ENCODE measurements around the gene DSCAM.
"Not testable (repeated sequence)": the region's sequence is repeated elsewhere in the genome, so short reads cannot be mapped to it uniquely, and the experiment has no call there.

Gene DSCAM

DNA sequence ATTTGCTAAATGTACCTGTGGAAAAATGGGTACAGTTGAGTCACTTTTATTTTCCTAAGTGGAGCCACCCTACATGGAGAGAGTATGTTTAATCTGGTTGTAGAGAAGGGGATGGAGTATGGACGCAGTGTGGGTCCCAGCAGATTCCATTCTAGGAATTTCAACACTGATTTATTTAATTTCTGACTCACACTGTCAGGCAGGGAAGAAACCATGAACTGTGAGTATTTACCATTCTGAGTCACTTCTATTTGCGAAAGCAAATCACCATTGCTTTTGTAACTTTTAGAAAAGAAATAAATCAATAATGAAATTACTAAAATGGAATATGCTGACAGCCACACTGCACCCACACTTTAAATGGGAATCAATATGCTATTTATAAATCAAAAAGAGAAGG lies 339.0 kb downstream of the DSCAM start:
- DNase-seq = no peak

- no peak for DNase-seq
Measured at GRCh38 chr21:40505681-40506080, 341.3 kb downstream of the DSCAM start.

DNA sequence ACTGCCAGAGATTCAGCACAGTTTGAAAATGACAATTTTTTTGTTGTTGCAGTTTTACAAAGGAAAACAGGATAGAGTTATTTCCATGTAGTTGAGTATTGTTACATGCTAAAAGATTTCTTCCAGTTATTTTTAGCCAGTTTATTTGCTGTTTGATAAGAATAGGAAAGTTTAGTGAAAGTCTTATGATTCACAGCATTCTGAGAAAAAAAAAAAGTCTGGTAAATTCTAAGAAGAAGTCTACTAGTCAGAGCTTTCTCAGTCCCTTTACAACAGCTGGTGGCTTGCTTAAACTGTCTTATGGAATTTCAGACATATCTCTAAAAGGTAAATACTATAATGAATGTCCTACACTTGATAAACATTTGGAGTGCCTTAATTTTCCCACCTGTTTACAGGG lies 341.7 kb downstream of the DSCAM start:
- no peak for DNase-seq

- no peak for DNase-seq
Measured at GRCh38 chr21:40504825-40505224, 342.1 kb downstream of the DSCAM start.

GRCh38 chr21:40496116-40496515 lies 350.8 kb downstream of the DSCAM start:
- no peak for DNase-seq

GRCh38 chr21:40490408-40490807 lies 356.6 kb downstream of the DSCAM start:
- DNase-seq = no peak

DNA sequence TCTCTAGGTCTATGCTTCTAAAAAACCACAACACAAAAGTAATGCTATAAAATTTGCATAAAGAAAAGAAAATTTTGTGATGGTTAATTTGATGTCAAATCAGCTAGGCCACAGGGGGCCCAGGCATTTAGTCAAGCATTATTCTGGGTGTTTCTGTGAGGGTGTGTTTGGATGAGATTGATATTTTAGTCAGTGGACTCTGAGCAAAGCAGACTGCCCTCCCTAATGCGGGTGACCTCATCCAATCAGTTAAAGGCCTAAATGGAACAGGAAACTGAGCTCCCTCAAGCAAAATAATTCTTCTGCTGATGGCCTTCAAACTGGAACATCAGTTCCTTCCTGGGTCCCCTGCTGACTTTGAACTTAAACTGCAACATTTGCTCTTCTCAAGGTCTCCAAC lies 358.0 kb downstream of the DSCAM start:
- DNase-seq = no peak

DNA sequence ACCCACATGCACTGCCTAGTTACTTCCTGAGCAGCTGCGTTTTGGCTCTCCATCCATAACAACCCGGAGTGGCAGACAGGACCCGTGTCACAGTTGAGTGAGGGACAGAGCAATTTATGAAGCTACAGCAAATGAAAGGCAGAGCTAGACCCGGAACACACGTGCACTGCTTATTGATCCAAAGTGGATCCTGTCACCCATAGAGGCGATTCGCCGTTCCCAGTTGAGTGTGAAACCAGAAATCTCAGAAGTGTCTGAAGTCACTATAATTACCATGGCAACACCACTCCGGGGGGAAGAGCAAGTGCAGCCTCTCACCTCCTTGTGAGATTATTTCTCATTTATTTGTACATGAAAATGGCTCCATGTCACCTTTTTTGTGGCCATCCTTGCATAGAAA lies 365.2 kb downstream of the DSCAM start:
- no peak for DNase-seq

DNA sequence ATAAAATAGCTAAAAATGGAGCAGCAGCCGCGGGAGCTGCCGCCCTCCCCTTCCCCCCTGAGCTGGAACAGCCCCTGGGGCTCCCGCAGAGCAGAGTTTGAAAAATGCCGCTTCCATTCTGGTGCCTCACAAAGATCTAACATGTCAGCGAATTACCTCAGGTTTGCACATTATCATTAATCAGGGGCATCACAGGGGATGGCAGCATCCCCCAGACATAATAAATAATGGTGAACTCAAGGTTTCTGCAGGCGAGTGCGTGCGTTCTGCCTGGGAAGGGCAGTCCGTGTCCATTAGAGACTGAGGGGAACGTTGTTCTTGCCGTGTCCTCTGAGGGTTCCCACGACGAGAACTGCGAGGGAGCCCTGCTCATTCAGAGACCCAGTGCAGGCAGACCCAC lies 372.4 kb downstream of the DSCAM start:
- no peak for DNase-seq

DNA sequence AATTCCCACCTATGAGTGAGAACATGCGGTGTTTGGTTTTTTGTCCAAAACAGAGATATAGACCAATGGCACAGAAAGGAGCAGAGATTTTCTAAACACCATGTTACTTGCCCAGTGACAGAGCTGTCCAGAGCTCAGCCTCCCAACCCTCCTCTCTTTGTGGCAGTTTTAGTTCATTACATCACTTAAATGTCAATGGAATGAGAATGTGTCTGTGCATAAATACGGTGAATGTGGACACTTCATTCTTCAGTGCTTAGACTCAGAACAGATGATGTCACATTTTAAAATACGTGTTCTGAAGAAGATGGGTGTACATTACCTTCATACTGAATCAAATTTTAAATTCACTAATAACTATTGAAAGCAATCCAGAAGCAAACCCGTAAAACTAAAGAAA lies 374.9 kb downstream of the DSCAM start:
- DNase-seq = no peak

DNA sequence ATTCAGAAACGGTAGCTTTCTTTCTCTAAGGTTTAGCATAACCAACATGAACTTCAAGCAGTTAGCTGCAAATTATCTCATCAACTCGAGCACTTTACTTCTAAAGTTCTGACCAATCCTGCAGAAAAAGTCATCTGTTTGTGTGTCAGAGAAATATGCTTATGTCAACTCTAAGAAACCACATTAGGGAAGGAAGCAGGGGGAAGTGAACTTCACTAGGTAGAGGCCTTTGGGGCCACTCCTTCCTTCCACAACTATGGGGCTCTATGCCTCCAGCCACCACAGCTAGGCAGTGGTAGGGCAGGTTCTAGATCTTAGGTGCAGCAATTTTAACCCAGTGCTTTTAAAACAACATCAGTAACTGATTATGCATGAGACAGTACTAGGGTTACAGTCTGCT lies 375.9 kb downstream of the DSCAM start:
- no peak for DNase-seq

DNA sequence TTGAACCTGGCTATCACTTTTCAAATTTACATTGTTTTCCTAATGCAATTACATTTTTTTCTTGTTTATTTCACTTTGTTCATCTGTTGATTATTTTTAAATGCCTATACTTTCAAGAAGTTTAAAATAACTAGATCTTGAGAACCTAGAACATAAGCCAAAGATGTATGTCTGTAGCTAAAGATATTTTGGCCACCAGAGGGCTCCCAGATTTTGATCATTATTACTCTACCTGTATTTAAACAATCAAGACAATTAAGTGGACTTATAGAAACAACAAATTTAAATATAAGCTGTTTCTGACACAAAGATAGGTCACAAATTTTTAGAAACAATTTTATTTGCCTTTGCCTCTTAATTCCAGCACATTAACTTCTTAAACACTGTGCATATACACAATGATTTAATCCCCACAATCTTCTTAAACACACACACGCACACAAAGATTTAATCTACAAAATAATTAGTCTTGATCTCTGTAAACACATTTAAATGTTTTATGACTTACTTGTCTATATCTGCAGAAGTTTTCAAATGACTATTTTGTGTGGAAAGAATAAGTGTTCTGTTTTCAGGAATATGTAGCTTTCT lies 380.0 kb downstream of the DSCAM start:
- DNase-seq = no peak

GRCh38 chr21:40465382-40465781 lies 381.6 kb downstream of the DSCAM start:
- no peak for DNase-seq

GRCh38 chr21:40463176-40463575 lies 383.8 kb downstream of the DSCAM start:
- DNase-seq = no peak

- no peak for DNase-seq
Measured at GRCh38 chr21:40461008-40461407, 385.9 kb downstream of the DSCAM start.

DNA sequence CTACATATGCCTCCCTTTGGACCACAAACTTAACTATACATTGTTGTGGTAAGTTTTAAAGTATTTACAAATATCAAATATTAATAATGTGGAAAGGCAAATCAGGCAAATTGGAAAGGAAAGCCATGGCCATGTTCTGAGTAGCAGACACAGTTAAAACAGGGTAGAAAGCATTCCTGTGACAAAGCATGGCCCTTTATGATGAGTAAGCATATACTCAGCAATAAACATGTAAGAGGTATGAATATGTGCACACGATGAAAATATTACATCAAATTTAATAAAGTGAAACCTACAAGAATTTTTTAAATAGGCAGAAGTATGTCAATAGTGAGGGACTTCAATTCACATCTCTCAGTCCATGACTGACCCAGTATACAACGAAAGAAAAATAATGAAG lies 389.2 kb downstream of the DSCAM start:
- DNase-seq = no peak

- no peak for DNase-seq
Measured at GRCh38 chr21:40454057-40454456, 392.9 kb downstream of the DSCAM start.

DNA sequence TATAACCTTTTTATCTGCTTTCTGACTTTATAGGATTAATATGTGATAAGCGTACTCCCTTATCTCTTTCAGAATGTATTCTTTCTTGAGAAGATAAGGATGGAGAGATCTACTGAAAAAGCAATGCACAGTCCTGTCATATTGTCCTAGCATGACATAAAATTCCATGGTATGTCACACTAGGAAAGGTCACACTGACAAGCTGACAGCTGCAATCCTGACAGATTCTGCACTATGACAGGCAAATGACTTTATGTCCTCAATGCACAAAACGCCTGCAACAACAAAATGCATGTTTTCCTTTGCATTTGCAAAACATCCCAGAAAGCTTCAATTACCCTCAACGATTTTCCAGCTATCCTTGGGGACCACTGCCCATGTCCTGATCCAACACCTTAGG lies 393.8 kb downstream of the DSCAM start:
- DNase-seq = no peak

- DNase-seq = no peak
Measured at GRCh38 chr21:40452548-40452947, 394.4 kb downstream of the DSCAM start.

DNA sequence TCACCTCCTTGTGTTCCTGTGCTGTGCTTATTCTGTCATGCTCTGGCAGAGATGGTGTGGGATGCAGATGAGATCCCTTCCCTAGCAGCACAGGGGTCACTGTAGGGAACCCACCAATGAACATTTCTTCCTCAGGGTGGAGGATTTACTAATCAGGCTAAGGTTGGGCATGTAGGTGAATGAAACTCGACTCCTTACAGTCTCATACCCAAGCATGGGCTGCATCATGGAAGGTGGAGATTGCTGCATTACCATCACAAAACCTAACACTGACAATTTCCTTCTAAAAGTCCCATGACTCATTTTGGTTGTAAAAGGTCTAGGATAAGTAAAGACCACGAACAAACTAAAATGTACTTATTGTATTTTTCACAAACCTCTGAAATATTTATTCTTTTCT lies 399.9 kb downstream of the DSCAM start:
- DNase-seq = no peak

DNA sequence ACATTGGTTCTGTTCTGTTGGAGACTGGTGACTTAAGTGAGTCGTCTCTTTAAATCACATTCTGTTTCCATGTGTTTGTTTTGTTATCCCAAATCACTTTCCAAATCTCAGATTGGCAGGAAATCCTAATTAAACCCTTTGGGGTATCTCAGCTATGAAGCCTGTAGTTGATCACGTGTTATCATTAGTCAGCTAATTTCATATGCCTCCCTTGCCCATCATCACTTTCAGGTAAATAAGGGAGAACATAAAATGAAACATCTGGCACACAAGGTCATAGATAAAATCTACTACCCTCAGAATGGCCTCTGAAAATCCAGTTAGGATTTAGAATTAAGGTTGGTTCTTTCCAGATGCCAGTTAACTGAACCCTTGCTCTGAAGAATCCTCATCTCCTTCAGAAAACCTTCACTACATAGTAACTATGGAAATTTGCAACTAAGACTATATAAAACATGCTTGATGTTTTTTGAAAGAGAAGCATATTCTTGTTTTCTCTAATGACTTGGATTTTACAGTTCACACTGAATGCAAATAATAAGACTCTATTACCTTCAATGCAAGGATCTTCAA lies 401.5 kb downstream of the DSCAM start:
- DNase-seq = no peak

DNA sequence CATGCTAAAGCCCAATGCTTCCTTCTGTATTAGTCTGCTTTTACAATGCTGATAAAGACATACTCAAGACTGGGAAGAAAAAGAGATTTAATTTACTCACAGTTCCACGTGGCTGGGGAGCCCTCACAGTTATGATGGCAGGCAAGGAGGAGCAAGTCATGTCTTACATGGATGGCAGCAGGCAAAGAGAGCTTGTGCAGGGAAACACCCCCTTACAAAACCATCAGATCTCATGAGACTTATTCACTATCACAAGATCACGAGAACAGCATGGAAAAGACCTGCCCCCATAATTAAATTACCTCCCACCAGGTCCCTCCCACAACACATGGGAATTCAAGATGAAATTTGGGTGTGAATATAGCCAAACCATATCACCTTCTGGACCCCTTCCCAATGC lies 407.4 kb downstream of the DSCAM start:
- not testable (repeated sequence) for DNase-seq

- DNase-seq = no peak
Measured at GRCh38 chr21:40438616-40439015, 408.3 kb downstream of the DSCAM start.

- DNase-seq = no peak
Measured at GRCh38 chr21:40436261-40436660, 410.7 kb downstream of the DSCAM start.

- no peak for DNase-seq
Measured at GRCh38 chr21:40433538-40433937, 413.4 kb downstream of the DSCAM start.
